SK-N-SH (cell line): ENCODE data around the gene IL17REL. TPM values are rescaled to one million over a fixed set of nuclear protein-coding genes. Genes with fewer than 3 reads are reported as not detected.
A peak's percentile ranks its signal among the peaks of the same experiment; 100 is the strongest.

Experiments
- CTCF ChIA-PET: fragments of 300-600, 350-600 bp; formaldehyde crosslinking; extraction: SDS; loops from one replicate; lab custom pipeline; 2021; lab: Yijun Ruan, JAX
- POLR2A ChIA-PET: fragments of 350-600 bp; sonication (Branson Sonifier 250); formaldehyde crosslinking; extraction: SDS; loops from one replicate; lab custom pipeline; 2020; ENCODE audit warnings: antibody characterized with exemption, inconsistent platforms; lab: Yijun Ruan, JAX
- DNase-seq: peaks from one replicate; pipeline ENCODE4 v3.0.0; 2012
- H2AFZ ChIP-seq: fragments of 200-600 bp; sonication (generic); 2 replicates; pipeline ENCODE4 v1.8.1; 2016; ENCODE audit warnings: antibody characterized with exemption, mild to moderate bottlenecking, low read depth
- H3F3A ChIP-seq: fragments of 200-600 bp; sonication (generic); replicated peaks from 2 replicates; pipeline ENCODE3; 2016; ENCODE audit warnings: antibody characterized with exemption, mild to moderate bottlenecking; ENCODE audit not compliant: insufficient read depth
- H3K27ac ChIP-seq, 2 experiments: fragments of 200-500 bp in 1 of 2; fragments of 200-600 bp in 1 of 2; sonication (Bioruptor generic) in 1 of 2; sonication (generic), shearing (Covaris generic) in 1 of 2; 2 replicates each; pipeline versions ENCODE4 v1.5.1 to v1.6.1; 2014 to 2016; ENCODE audit warnings: low read depth in 2 of 2, inconsistent platforms in 1 of 2, low read length in 1 of 2, mild to moderate bottlenecking in 1 of 2, mixed read lengths in 1 of 2
- H3K27me3 ChIP-seq: fragments of 200-600 bp; sonication (generic), shearing (Covaris generic); 2 replicates; pipeline ENCODE4 v1.6.1; 2016; ENCODE audit warnings: mixed run types; ENCODE audit not compliant: insufficient read depth
- H3K36me3 ChIP-seq, 2 experiments: fragments of 200-500 bp in 1 of 2; fragments of 200-600 bp in 1 of 2; sonication (Bioruptor generic) in 1 of 2; sonication (generic) in 1 of 2; replicated peaks in 1 of 2; 2 replicates each; pipeline versions ENCODE3 to v1.5.1; 2014 to 2016; ENCODE audit warnings: low read length in 1 of 2, mild to moderate bottlenecking in 1 of 2; ENCODE audit not compliant: insufficient read depth in 2 of 2, control insufficient read depth in 1 of 2
- H3K4me1 ChIP-seq, 2 experiments: fragments of 200-500 bp in 1 of 2; fragments of 200-600 bp in 1 of 2; sonication (Bioruptor generic) in 1 of 2; sonication (generic), shearing (Covaris generic) in 1 of 2; 2 replicates each; pipeline versions ENCODE4 v1.5.1 to v1.6.1; 2014 to 2016; ENCODE audit warnings: low read depth in 1 of 2, low read length in 1 of 2, mixed run types in 1 of 2; ENCODE audit not compliant: insufficient read depth in 2 of 2, control insufficient read depth in 1 of 2
- H3K4me2 ChIP-seq: fragments of 200-600 bp; sonication (generic), shearing (Covaris generic); 2 replicates; pipeline ENCODE4 v1.6.1; 2017; ENCODE audit warnings: mixed run types
- H3K4me3 ChIP-seq, 2 experiments: fragments of 200-500 bp in 1 of 2; fragments of 200-600 bp in 1 of 2; sonication (Bioruptor generic) in 1 of 2; sonication (generic), shearing (Covaris generic) in 1 of 2; 2 replicates each; pipeline versions ENCODE4 v1.5.1 to v1.8.1; 2014 to 2016; ENCODE audit warnings: low read depth in 2 of 2, inconsistent platforms in 1 of 2, low read length in 1 of 2, mild to moderate bottlenecking in 1 of 2, mixed read lengths in 1 of 2, moderate library complexity in 1 of 2
- H3K79me2 ChIP-seq: fragments of 200-600 bp; sonication (generic); 2 replicates; pipeline ENCODE4 v1.8.1; 2017; ENCODE audit warnings: mild to moderate bottlenecking; ENCODE audit not compliant: insufficient read depth
- H3K9ac ChIP-seq: fragments of 200-600 bp; sonication (generic); 2 replicates; pipeline ENCODE4 v1.6.1; 2017; ENCODE audit warnings: mixed run types
- H3K9me2 ChIP-seq: fragments of 200-600 bp; sonication (generic); 2 replicates; pipeline ENCODE4 v1.6.1; 2017; ENCODE audit warnings: mixed run types
- H3K9me3 ChIP-seq: fragments of 200-600 bp; sonication (generic); 2 replicates; pipeline ENCODE4 v1.6.1; 2017; ENCODE audit warnings: mixed run types, mild to moderate bottlenecking, moderate library complexity
- H4K20me1 ChIP-seq: fragments of 200-600 bp; sonication (generic); 2 replicates; pipeline ENCODE4 v1.6.1; 2017; ENCODE audit warnings: mild to moderate bottlenecking, mixed run types; ENCODE audit not compliant: insufficient read depth
- EP300 ChIP-seq, 2 experiments: IDR thresholded peaks; 2 replicates each; pipeline versions ENCODE4 v1.4.0 to v1.6.1; 2012; ENCODE audit warnings: borderline replicate concordance in 1 of 2, low read depth in 1 of 2, low read length in 1 of 2
- EZH2phosphoT487 ChIP-seq: fragments of 200-600 bp; sonication (generic); IDR thresholded peaks from 2 replicates; pipeline ENCODE4 v1.6.1; 2017; ENCODE audit warnings: low read depth, mixed run types, mild to moderate bottlenecking, antibody characterized with exemption, moderate library complexity, borderline replicate concordance
- FOSL2 ChIP-seq: IDR thresholded peaks from 2 replicates; pipeline ENCODE4 v1.4.0; 2012; ENCODE audit warnings: low read depth, mild to moderate bottlenecking, moderate library complexity, borderline replicate concordance
- GABPA ChIP-seq: IDR thresholded peaks from 2 replicates; pipeline ENCODE4 v1.4.0; 2012; ENCODE audit warnings: low read depth, mild to moderate bottlenecking
- JUND ChIP-seq: IDR thresholded peaks from 2 replicates; pipeline ENCODE4 v1.4.0; 2012
- MAX ChIP-seq: IDR thresholded peaks from 2 replicates; pipeline ENCODE4 v1.4.0; 2012; ENCODE audit warnings: low read depth
- MXI1 ChIP-seq: IDR thresholded peaks from 2 replicates; pipeline ENCODE4 v1.6.1; 2012; ENCODE audit warnings: mild to moderate bottlenecking, low read depth, low read length, improper control_type of control experiment
- POLR2AphosphoS5 ChIP-seq: IDR thresholded peaks from 2 replicates; pipeline ENCODE4 v1.6.1; 2012; ENCODE audit warnings: low read depth, low read length
- RCOR1 ChIP-seq: fragments of 150-350 bp; IDR thresholded peaks from 2 replicates; pipeline ENCODE4 v1.6.1; 2017; ENCODE audit warnings: antibody characterized with exemption, low read length
- SIN3A ChIP-seq: IDR thresholded peaks from 2 replicates; pipeline ENCODE4 v1.6.1; 2012; ENCODE audit warnings: low read depth, mild to moderate bottlenecking, low read length, moderate library complexity, borderline replicate concordance
- SMC3 ChIP-seq: IDR thresholded peaks from 2 replicates; pipeline ENCODE4 v1.6.1; 2012; ENCODE audit warnings: low read depth, low read length, improper control_type of control experiment
- TCF12 ChIP-seq: IDR thresholded peaks from 2 replicates; pipeline ENCODE4 v1.4.0; 2012
- USF1 ChIP-seq: IDR thresholded peaks from 2 replicates; pipeline ENCODE4 v1.4.0; 2012; ENCODE audit warnings: low read depth, borderline replicate concordance
- YY1 ChIP-seq: IDR thresholded peaks from 2 replicates; pipeline ENCODE4 v1.4.0; 2012; ENCODE audit warnings: low read depth, mild to moderate bottlenecking
- ZBTB33 ChIP-seq: IDR thresholded peaks from 2 replicates; pipeline ENCODE4 v1.4.0; 2012; ENCODE audit warnings: low read depth, borderline replicate concordance
- WGBS: methylation state at CpG from one replicate; pipeline ENCODE4 v1.1.6; 2017; ENCODE audit warnings: low lambda C conversion rate; 5-methylcytosine and 5-hydroxymethylcytosine counted together
- polyA plus RNA-seq, 3 experiments: library from polyadenylated mRNA; depleted of rRNA; stranded (reverse); fragments of >200 nt; gene quantifications; 2 replicates each; pipeline ENCODE4 v1.2.3, GENCODE V29; 2012
- TF ChIP-seq, protein P1 (sequence below): IDR thresholded peaks from 2 replicates; pipeline ENCODE4; 2012
- TF ChIP-seq, protein P2 (sequence below): IDR thresholded peaks from 2 replicates; pipeline ENCODE4 v1.6.1; 2012; ENCODE audit warnings: mild to moderate bottlenecking, low read depth, low read length, moderate library complexity

The IL17REL gene
- polyA plus RNA-seq, 1 of the 3 experiments (the other 2 are of a cell fraction): not detected

- CTCF ChIA-PET: interaction anchor here (1.8 kb wide), 1 partner anchor 40 kb away, joined by 7 read pairs; no protein-coding TSS in a partner anchor
- TF ChIP-seq GABPA (no peak), FOSL2 (peak; percentile 99), USF1 (peak; percentile 92), SIN3A (0 out of 2 replicates have a peak, but pooled peaks have one; percentile 61), TCF12 (peak; percentile 76), MXI1 (no peak), SMC3 (no peak), EP300 (IDR thresholded peaks at IDR 0.05; ENCODE audit: borderline replicate concordance in 1 of 2, low read depth in 1 of 2, low read length in 1 of 2) (peak in 1 of 2 experiments; percentile 73; a peak in 1 of 4 replicates), POLR2AphosphoS5 (0 out of 2 replicates have a peak, but pooled peaks have one; percentile 38), ZBTB33 (no peak), JUND (peak; percentile 98), RCOR1 (no peak), EZH2phosphoT487 (no peak), YY1 (no peak), MAX (peak; percentile 99)
- TF ChIP-seq, protein P1, sequence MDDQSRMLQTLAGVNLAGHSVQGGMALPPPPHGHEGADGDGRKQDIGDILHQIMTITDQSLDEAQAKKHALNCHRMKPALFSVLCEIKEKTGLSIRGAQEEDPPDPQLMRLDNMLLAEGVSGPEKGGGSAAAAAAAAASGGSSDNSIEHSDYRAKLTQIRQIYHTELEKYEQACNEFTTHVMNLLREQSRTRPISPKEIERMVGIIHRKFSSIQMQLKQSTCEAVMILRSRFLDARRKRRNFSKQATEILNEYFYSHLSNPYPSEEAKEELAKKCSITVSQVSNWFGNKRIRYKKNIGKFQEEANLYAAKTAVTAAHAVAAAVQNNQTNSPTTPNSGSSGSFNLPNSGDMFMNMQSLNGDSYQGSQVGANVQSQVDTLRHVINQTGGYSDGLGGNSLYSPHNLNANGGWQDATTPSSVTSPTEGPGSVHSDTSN: peak; percentile 90
- TF ChIP-seq, protein P2, sequence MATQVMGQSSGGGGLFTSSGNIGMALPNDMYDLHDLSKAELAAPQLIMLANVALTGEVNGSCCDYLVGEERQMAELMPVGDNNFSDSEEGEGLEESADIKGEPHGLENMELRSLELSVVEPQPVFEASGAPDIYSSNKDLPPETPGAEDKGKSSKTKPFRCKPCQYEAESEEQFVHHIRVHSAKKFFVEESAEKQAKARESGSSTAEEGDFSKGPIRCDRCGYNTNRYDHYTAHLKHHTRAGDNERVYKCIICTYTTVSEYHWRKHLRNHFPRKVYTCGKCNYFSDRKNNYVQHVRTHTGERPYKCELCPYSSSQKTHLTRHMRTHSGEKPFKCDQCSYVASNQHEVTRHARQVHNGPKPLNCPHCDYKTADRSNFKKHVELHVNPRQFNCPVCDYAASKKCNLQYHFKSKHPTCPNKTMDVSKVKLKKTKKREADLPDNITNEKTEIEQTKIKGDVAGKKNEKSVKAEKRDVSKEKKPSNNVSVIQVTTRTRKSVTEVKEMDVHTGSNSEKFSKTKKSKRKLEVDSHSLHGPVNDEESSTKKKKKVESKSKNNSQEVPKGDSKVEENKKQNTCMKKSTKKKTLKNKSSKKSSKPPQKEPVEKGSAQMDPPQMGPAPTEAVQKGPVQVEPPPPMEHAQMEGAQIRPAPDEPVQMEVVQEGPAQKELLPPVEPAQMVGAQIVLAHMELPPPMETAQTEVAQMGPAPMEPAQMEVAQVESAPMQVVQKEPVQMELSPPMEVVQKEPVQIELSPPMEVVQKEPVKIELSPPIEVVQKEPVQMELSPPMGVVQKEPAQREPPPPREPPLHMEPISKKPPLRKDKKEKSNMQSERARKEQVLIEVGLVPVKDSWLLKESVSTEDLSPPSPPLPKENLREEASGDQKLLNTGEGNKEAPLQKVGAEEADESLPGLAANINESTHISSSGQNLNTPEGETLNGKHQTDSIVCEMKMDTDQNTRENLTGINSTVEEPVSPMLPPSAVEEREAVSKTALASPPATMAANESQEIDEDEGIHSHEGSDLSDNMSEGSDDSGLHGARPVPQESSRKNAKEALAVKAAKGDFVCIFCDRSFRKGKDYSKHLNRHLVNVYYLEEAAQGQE: no peak
- POLR2A ChIA-PET: no interaction called here
- Histone ChIP-seq H2AFZ (peak overlapping the region; percentile 75; the same call in 1 of the 2 replicates), H3K79me2 (no peaks in the 10 kb centered on the region), H3K27ac (peak overlapping the region in 1 of 2 experiments; percentile 50; a peak in 2 of 4 replicates), H3K9me3 (no peaks in the 10 kb centered on the region), H3F3A (no peaks in the 10 kb centered on the region), H3K4me1 (peaks cover 4 to 24% of the 10 kb centered on the region in 2 experiments; a peak in 1 of 4 replicates), H3K9me2 (no peaks in the 10 kb centered on the region), H3K4me2 (peak overlapping the region; percentile 94), H3K36me3 (no peaks in the 10 kb centered on the region), H3K4me3 (peak overlapping the region; percentile 27 to 54), H3K27me3 (no peaks in the 10 kb centered on the region), H4K20me1 (no peaks in the 10 kb centered on the region), H3K9ac (peak overlapping the region; percentile 67)
- 12% methylated on average over 15 of the region's 32 CpGs for WGBS
- DNase-seq: peak; percentile 79
These were observed 41.9 kb downstream of the IL17REL start for GRCh38 chr22:49970528-49971231.
